Ovary (tissue), 3 donors: ENCODE data around the gene ST3GAL3.

Experiments used
- EP300 ChIP-seq: sonication (generic); formaldehyde crosslinking; IDR thresholded peaks from one replicate; pipeline ENCODE4 v1.6.1; 2017; ENCODE audit warnings: antibody characterized with exemption
- POLR2A ChIP-seq: fragments of 450-650 bp; IDR thresholded peaks from one replicate; pipeline ENCODE4 v1.6.1; 2017; ENCODE audit warnings: antibody characterized with exemption, mild to moderate bottlenecking, moderate library complexity
- TF ChIP-seq, protein P1 (sequence below), 3 donors: fragments of 450-650 bp in 2 of 3; fragments of 200-600 bp in 1 of 3; IDR thresholded peaks; one replicate each; pipeline versions ENCODE4 v1.5.1 to v1.8.0; 2016 to 2022; ENCODE audit warnings: antibody characterized with exemption in 3 of 3, mild to moderate bottlenecking in 1 of 3
- donor health status: DM: no; HTN: no; CAD: no.

DNA sequence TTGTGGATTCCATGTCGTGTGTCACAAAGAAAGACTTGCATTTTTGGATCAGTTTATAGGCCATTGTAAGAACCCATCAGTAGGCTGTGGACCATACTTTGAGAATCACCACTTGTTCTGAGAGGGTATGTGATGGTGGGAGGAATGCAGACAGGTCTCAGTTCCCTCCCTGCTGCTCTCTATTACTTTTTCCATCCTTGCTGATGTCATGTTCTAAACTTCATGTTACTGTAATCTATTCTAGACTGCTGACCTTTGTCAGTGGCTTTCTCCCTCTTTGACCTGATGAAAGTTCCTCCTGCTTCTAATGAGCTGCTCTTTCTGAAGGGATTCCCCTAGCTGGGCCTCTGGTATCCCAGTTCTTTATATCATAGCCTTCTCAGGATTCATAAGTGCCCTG is 46.1 kb downstream of the ST3GAL3 start:
- TF ChIP-seq, protein P1, sequence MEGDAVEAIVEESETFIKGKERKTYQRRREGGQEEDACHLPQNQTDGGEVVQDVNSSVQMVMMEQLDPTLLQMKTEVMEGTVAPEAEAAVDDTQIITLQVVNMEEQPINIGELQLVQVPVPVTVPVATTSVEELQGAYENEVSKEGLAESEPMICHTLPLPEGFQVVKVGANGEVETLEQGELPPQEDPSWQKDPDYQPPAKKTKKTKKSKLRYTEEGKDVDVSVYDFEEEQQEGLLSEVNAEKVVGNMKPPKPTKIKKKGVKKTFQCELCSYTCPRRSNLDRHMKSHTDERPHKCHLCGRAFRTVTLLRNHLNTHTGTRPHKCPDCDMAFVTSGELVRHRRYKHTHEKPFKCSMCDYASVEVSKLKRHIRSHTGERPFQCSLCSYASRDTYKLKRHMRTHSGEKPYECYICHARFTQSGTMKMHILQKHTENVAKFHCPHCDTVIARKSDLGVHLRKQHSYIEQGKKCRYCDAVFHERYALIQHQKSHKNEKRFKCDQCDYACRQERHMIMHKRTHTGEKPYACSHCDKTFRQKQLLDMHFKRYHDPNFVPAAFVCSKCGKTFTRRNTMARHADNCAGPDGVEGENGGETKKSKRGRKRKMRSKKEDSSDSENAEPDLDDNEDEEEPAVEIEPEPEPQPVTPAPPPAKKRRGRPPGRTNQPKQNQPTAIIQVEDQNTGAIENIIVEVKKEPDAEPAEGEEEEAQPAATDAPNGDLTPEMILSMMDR (IDR thresholded peaks at IDR 0.05) = no peak
- no peak for TF ChIP-seq POLR2A
- TF ChIP-seq EP300 = no peak
